ENCODE measurements around the gene METTL13. TPM values are rescaled to one million over a fixed set of nuclear protein-coding genes. Genes with fewer than 3 reads are reported as not detected.

Gene METTL13
- total RNA-seq, 1 donor from 2014 or later, result 19.5 TPM

DNA sequence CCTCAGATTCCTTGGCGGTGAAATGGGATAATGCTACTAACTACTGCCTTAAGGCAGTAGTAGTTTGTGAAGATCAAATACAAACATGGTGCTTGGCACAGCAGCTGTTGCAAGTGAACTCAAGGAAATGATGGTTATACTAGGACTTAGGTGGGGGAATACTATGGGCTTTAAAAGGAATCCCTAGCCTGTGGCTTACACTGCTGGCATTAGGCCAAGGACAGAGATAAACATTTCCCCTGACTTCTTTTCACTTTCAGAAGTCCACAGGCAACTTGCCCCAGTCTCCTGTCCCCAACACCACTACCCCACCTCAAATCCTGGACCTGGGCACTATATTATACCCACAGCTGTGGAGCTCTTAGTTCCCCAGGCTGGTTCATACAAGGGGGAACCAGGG is 26.5 kb upstream of the METTL13 start:
- no peak overlapping the region for H3K4me2 ChIP-seq
- Mint-ChIP-seq H3K4me1 (no peaks in the 10 kb centered on the region), H3K27me3 (ENCODE audit: insufficient read depth, low read depth) (peaks cover 2% of the 10 kb centered on the region), H3K36me3 (no peaks in the 10 kb centered on the region), H3K27ac (no peak overlapping the region), H3K4me3 (no peak overlapping the region), H3K9me3 (peaks cover 4% of the 10 kb centered on the region)
- H3K27me3 ChIP-seq, result no peaks in the 10 kb centered on the region
- TF ChIP-seq EZH2phosphoT487 (IDR thresholded peaks at IDR 0.05) (no peak), EZH2 (IDR thresholded peaks at IDR 0.05) (no peak)
- TF ChIP-seq, protein P1, sequence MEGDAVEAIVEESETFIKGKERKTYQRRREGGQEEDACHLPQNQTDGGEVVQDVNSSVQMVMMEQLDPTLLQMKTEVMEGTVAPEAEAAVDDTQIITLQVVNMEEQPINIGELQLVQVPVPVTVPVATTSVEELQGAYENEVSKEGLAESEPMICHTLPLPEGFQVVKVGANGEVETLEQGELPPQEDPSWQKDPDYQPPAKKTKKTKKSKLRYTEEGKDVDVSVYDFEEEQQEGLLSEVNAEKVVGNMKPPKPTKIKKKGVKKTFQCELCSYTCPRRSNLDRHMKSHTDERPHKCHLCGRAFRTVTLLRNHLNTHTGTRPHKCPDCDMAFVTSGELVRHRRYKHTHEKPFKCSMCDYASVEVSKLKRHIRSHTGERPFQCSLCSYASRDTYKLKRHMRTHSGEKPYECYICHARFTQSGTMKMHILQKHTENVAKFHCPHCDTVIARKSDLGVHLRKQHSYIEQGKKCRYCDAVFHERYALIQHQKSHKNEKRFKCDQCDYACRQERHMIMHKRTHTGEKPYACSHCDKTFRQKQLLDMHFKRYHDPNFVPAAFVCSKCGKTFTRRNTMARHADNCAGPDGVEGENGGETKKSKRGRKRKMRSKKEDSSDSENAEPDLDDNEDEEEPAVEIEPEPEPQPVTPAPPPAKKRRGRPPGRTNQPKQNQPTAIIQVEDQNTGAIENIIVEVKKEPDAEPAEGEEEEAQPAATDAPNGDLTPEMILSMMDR (IDR thresholded peaks at IDR 0.05), result no peak
- H3K9me3 ChIP-seq (ENCODE audit: low read depth), result no peaks in the 10 kb centered on the region
- no peak overlapping the region for H3K27ac ChIP-seq
- H3K79me2 ChIP-seq (ENCODE audit: low read depth), result no peaks in the 10 kb centered on the region
- no peaks in the 10 kb centered on the region for H3F3A ChIP-seq (ENCODE audit: low read depth)
- no peak for DNase-seq (ENCODE audit: low spot score)
- no peaks in the 10 kb centered on the region for H3K36me3 ChIP-seq
- H2AFZ ChIP-seq (replicated peaks), result no peak overlapping the region
- H4K20me1 ChIP-seq (ENCODE audit: low read depth), result no peaks in the 10 kb centered on the region
- no peak overlapping the region for H3K9ac ChIP-seq
- H3K4me1 ChIP-seq, result no peaks in the 10 kb centered on the region
- no peak overlapping the region for H3K4me3 ChIP-seq

DNA sequence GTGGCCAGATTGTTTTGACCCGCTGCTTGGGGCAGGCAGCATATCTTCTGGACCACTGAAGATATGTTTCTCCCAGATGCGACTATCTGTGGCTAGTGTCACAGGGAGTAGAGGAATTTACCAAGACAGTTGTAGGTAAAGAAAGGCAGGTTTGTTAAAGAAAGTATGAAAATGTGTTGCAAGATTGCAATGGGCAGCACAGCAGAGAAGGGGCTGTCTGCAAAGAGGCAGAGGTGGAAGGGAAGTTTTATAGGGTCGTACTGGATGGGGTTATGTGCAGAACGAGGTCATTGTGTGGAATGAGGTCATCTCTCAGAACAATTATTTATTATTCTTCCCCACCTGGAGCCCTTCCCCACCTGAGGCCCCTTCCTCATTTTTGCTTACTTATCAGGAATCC is 24.6 kb upstream of the METTL13 start:
- Mint-ChIP-seq H3K4me3 (no peak overlapping the region), H3K36me3 (no peaks in the 10 kb centered on the region), H3K9me3 (peaks cover 4% of the 10 kb centered on the region), H3K27me3 (ENCODE audit: insufficient read depth, low read depth) (peaks cover 2% of the 10 kb centered on the region), H3K4me1 (no peaks in the 10 kb centered on the region), H3K27ac (no peak overlapping the region)
- H3K27ac ChIP-seq, result no peak overlapping the region
- no peaks in the 10 kb centered on the region for H3K79me2 ChIP-seq (ENCODE audit: low read depth)
- H3K27me3 ChIP-seq, result no peaks in the 10 kb centered on the region
- TF ChIP-seq, protein P1 (IDR thresholded peaks at IDR 0.05), result no peak
- TF ChIP-seq EZH2 (IDR thresholded peaks at IDR 0.05) (no peak), EZH2phosphoT487 (IDR thresholded peaks at IDR 0.05) (no peak)
- no peak for DNase-seq (ENCODE audit: low spot score)
- H3K4me3 ChIP-seq, result no peak overlapping the region
- no peaks in the 10 kb centered on the region for H3K36me3 ChIP-seq
- H3F3A ChIP-seq (ENCODE audit: low read depth), result no peaks in the 10 kb centered on the region
- no peak overlapping the region for H3K4me2 ChIP-seq
- H2AFZ ChIP-seq (replicated peaks), result no peak overlapping the region
- no peak overlapping the region for H3K9ac ChIP-seq
- no peaks in the 10 kb centered on the region for H4K20me1 ChIP-seq (ENCODE audit: low read depth)
- H3K4me1 ChIP-seq, result no peaks in the 10 kb centered on the region
- H3K9me3 ChIP-seq (ENCODE audit: low read depth), result no peaks in the 10 kb centered on the region

DNA sequence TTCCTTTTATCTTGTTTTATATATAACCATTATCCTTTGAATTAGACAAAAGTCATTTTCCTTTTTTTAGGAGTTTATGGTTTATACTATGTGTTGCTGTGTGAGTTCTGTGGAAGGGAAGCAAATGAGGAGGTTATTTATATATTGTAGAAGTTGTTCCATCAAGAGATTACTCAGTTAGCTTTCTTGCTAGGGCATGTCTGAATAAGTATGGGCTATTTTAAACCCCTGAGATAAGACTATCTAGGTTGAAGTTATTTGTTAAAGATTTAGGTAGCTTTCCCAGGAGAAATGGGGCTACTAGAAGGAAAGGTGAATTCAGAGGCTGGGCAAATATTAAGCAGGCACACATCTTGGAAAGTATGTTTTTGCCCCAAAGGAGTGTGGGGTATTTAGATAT is 23.4 kb upstream of the METTL13 start:
- H3K4me3 ChIP-seq, result no peak overlapping the region
- no peak overlapping the region for H2AFZ ChIP-seq (replicated peaks)
- H3K4me1 Mint-ChIP-seq, result no peaks in the 10 kb centered on the region
- no peak overlapping the region for H3K27ac Mint-ChIP-seq
- no peaks in the 10 kb centered on the region for H3F3A ChIP-seq (ENCODE audit: low read depth)
- TF ChIP-seq EZH2phosphoT487 (IDR thresholded peaks at IDR 0.05) (no peak), EZH2 (IDR thresholded peaks at IDR 0.05) (no peak)
- TF ChIP-seq, protein P1 (IDR thresholded peaks at IDR 0.05), result no peak
- no peak overlapping the region for H3K4me3 Mint-ChIP-seq
- no peaks in the 10 kb centered on the region for H3K27me3 ChIP-seq
- H3K79me2 ChIP-seq (ENCODE audit: low read depth), result no peaks in the 10 kb centered on the region
- H3K4me1 ChIP-seq, result no peaks in the 10 kb centered on the region
- no peaks in the 10 kb centered on the region for H3K36me3 ChIP-seq
- no peaks in the 10 kb centered on the region for H3K9me3 ChIP-seq (ENCODE audit: low read depth)
- DNase-seq (ENCODE audit: low spot score), result no peak
- no peak overlapping the region for H3K9ac ChIP-seq
- H3K27me3 Mint-ChIP-seq (ENCODE audit: insufficient read depth, low read depth), result peaks cover 2% of the 10 kb centered on the region
- no peak overlapping the region for H3K4me2 ChIP-seq
- H4K20me1 ChIP-seq (ENCODE audit: low read depth), result no peaks in the 10 kb centered on the region
- no peaks in the 10 kb centered on the region for H3K36me3 Mint-ChIP-seq
- H3K27ac ChIP-seq, result no peak overlapping the region
- H3K9me3 Mint-ChIP-seq, result peaks cover 4% of the 10 kb centered on the region

All from neural progenitor cell (in vitro differentiated cells).